ENCODE results near the gene PRDM5. TPM values are rescaled to one million over a fixed set of nuclear protein-coding genes. Genes with fewer than 3 reads are reported as not detected.

Gene PRDM5
- total and polyA plus RNA-seq, 9 of the 15 experiments (the other 6 are each of a cell fraction or from before 2014, with no cell fraction given), result not detected

DNA sequence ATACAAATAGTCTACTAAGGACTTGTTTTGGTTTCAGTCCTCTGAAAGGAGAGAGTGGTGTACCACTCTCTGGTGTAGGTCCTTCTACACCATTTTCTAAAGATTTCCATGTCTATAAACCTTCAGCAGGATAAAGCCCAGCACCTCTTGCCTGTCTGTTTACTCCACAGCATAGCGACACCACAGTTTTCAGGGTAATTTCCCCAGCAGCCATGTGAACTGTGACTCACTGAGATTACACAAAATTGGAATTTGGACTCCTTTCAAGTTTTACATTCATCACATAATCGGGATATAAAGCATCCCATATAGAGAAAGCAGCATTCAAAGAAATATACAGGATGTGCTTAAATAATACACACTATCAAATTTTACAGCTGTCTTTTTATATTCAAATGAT is 229.6 kb downstream of the PRDM5 start (continued):
- TF ChIP-seq PCBP1 (IDR thresholded peaks at IDR 0.05; ENCODE audit: low read depth, low read length, poor library complexity, severe bottlenecking) (no peak), MXD1 (CRISPR knock-in tag; IDR thresholded peaks at IDR 0.05; ENCODE audit: borderline replicate concordance, poor library complexity, severe bottlenecking) (no peak)

DNA sequence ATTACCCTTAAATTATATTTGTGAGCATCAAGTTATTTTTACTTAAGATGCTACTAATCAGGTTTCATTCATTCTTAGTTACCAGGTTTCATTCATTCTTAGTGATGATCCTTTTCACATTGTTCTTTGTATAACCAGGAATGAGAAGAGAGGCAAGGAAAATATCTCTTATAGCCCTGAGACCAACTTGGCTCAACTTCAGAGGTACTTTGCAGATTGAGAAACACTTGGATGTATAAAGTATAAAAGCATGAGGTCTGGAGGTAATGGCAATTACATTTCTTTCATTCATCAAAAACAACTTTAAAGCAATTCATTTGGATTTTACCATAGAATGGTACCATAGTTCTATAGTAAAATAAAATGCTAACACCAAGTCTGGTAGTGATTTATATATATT is 231.0 kb downstream of the PRDM5 start:
- Histone ChIP-seq H3K36me3 (ENCODE audit: control insufficient read depth, insufficient read depth, low read length) (no peaks in the 10 kb centered on the region; the same call in 2 of the 3 replicates), H3K4me1 (replicated peaks in 1 of 2; ENCODE audit: control insufficient read depth in 2 of 2, insufficient read depth in 2 of 2, low read length in 2 of 2) (no peaks in the 10 kb centered on the region), H2AFZ (ENCODE audit: low read depth, low read length) (no peak overlapping the region), H3K9me3 (replicated peaks; ENCODE audit: control insufficient read depth, insufficient read depth, low read depth, low read length) (no peaks in the 10 kb centered on the region), H3K4me3 (no peak overlapping the region), H3K27ac (ENCODE audit: extremely low read depth, low read depth, low read length) (no peak overlapping the region), H3K9ac (ENCODE audit: insufficient read depth in 1 of 2, low read depth in 2 of 2, low read length in 2 of 2) (no peak overlapping the region), H3K4me2 (ENCODE audit: insufficient read depth, low read length) (no peak overlapping the region), H3K27me3 (ENCODE audit: control insufficient read depth in 2 of 2, insufficient read depth in 2 of 2, low read length in 2 of 2) (no peaks in the 10 kb centered on the region), H3K9me1 (ENCODE audit: control insufficient read depth, insufficient read depth, low read length) (no peaks in the 10 kb centered on the region), H3K79me2 (ENCODE audit: control insufficient read depth, insufficient read depth, low read length) (no peaks in the 10 kb centered on the region), H4K20me1 (replicated peaks; ENCODE audit: control insufficient read depth, insufficient read depth, low read length) (no peaks in the 10 kb centered on the region)
- CTCF ChIA-PET (ENCODE audit: low intra/inter-chr PET ratio), result no interaction called here
- DNase-seq (ENCODE audit: extremely low read depth in 1 of 4, low spot score in 3 of 4) (no peak), FAIRE-seq (no peak), ATAC-seq (no peak)
- no TSS peak for BruUV-seq (replicated peaks)
- in situ Hi-C loops (cut with MboI) (no loop called here), intact Hi-C loops (cut with micrococcal nuclease) (no loop called here)
- POLR2A ChIA-PET, result no interaction called here
- TF ChIP-seq ZNF274 (IDR thresholded peaks at IDR 0.05; ENCODE audit: borderline replicate concordance, low read depth, low read length) (no peak), SMAD2 (IDR thresholded peaks at IDR 0.05; ENCODE audit: low read depth, low read length) (no peak), ARID1B (IDR thresholded peaks at IDR 0.05) (no peak), HMG20B (CRISPR knock-in tag; IDR thresholded peaks at IDR 0.05) (no peak), FUS (optimal IDR thresholded peaks at IDR 0.05; ENCODE audit: low read depth, low read length) (no peak), ETV1 (tag; conservative IDR thresholded peaks at IDR 0.05; ENCODE audit: low read depth) (no peak), SMAD1 (IDR thresholded peaks at IDR 0.05; ENCODE audit: low read depth, low read length, partially characterized antibody) (no peak), ETS1 (conservative IDR thresholded peaks at IDR 0.05; ENCODE audit: control insufficient read depth, low read depth, low read length) (no peak), ZNF79 (CRISPR knock-in tag; IDR thresholded peaks at IDR 0.05; ENCODE audit: low read depth) (no peak), SMAD3 (CRISPR knock-in tag; conservative IDR thresholded peaks at IDR 0.05) (no peak), ZSCAN32 (CRISPR knock-in tag; IDR thresholded peaks at IDR 0.05) (no peak), SMARCA4 (IDR thresholded peaks at IDR 0.05) (no peak), TAF15 (IDR thresholded peaks at IDR 0.05; ENCODE audit: low read depth, low read length) (no peak), POLR3A (IDR thresholded peaks at IDR 0.05; ENCODE audit: borderline replicate concordance, extremely low read depth, insufficient read depth, insufficient read length) (no peak)
- TF ChIP-seq, protein P1, sequence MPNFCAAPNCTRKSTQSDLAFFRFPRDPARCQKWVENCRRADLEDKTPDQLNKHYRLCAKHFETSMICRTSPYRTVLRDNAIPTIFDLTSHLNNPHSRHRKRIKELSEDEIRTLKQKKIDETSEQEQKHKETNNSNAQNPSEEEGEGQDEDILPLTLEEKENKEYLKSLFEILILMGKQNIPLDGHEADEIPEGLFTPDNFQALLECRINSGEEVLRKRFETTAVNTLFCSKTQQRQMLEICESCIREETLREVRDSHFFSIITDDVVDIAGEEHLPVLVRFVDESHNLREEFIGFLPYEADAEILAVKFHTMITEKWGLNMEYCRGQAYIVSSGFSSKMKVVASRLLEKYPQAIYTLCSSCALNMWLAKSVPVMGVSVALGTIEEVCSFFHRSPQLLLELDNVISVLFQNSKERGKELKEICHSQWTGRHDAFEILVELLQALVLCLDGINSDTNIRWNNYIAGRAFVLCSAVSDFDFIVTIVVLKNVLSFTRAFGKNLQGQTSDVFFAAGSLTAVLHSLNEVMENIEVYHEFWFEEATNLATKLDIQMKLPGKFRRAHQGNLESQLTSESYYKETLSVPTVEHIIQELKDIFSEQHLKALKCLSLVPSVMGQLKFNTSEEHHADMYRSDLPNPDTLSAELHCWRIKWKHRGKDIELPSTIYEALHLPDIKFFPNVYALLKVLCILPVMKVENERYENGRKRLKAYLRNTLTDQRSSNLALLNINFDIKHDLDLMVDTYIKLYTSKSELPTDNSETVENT (CRISPR knock-in tag; IDR thresholded peaks at IDR 0.05), result no peak
